GM18867 (cell line): ENCODE data around the gene PGGT1B.

ENCODE experiments used
- ATAC-seq: cut with Tn5 transposase; IDR thresholded peaks from one replicate; pipeline ENCODE4 v1.9.1; 2021; ENCODE audit warnings: mild to moderate bottlenecking, moderate library complexity; ENCODE audit not compliant: unreplicated experiment

Gene PGGT1B

GRCh38 chr5:115262321-115263077 lies at the start of gene PGGT1B:
PGGT1B (minus strand) TSS chr5:115262877; CDS start chr5:115262851, 26 bp downstream.
- ATAC-seq: peak; percentile 94

- ATAC-seq: peak; percentile 65
Measured at GRCh38 chr5:115309751-115310370, 47.2 kb upstream of the PGGT1B start.

GRCh38 chr5:115308815-115309214 lies 46.1 kb upstream of the PGGT1B start:
- no peak for ATAC-seq

GRCh38 chr5:115306011-115306536 lies 43.4 kb upstream of the PGGT1B start:
- ATAC-seq: no peak

- ATAC-seq: no peak
Measured at GRCh38 chr5:115304496-115304895, 41.8 kb upstream of the PGGT1B start.

- ATAC-seq: no peak
Measured at GRCh38 chr5:115298811-115299210, 36.1 kb upstream of the PGGT1B start.

- ATAC-seq: no peak
Measured at GRCh38 chr5:115297031-115297430, 34.4 kb upstream of the PGGT1B start.

GRCh38 chr5:115296124-115297022 lies 33.7 kb upstream of the PGGT1B start, which contains the start of gene CCDC112:
CCDC112 (minus strand) TSS chr5:115296654; CDS start chr5:115296543, 111 bp downstream.
- peak; percentile 84 for ATAC-seq

GRCh38 chr5:115295777-115296123 lies 33.1 kb upstream of the PGGT1B start:
- ATAC-seq: peak; percentile 16

GRCh38 chr5:115291397-115291796 lies 28.7 kb upstream of the PGGT1B start:
- ATAC-seq: no peak

- ATAC-seq: no peak
Measured at GRCh38 chr5:115289104-115289503, 26.4 kb upstream of the PGGT1B start.

- no peak for ATAC-seq
Measured at GRCh38 chr5:115284021-115284420, 21.3 kb upstream of the PGGT1B start.

- no peak for ATAC-seq
Measured at GRCh38 chr5:115282131-115282530, 19.5 kb upstream of the PGGT1B start.

- no peak for ATAC-seq
Measured at GRCh38 chr5:115274584-115274983, 11.9 kb upstream of the PGGT1B start.

- ATAC-seq: no peak
Measured at GRCh38 chr5:115272297-115272958, 9.8 kb upstream of the PGGT1B start.

GRCh38 chr5:115271295-115272050 lies 8.8 kb upstream of the PGGT1B start:
- ATAC-seq: no peak

- no peak for ATAC-seq
Measured at GRCh38 chr5:115267617-115268016, 4.9 kb upstream of the PGGT1B start.

GRCh38 chr5:115265220-115265619 lies 2.5 kb upstream of the PGGT1B start:
- ATAC-seq: no peak

GRCh38 chr5:115264786-115265185 lies 2.1 kb upstream of the PGGT1B start:
- ATAC-seq: no peak

- ATAC-seq: no peak
Measured at GRCh38 chr5:115263078-115263380, 352 bp upstream of the PGGT1B start.
